DND-41 (cell line): Measurements from ENCODE around the gene TMEM132C.

ENCODE experiments used
- CTCF ChIP-seq: IDR thresholded peaks from 2 replicates; pipeline ENCODE4 v1.5.1; 2012; ENCODE audit warnings: borderline replicate concordance, low read length, moderate library complexity, mild to moderate bottlenecking; ENCODE audit not compliant: poor library complexity, severe bottlenecking; ENCODE audit errors: extremely low read depth
- EZH2 ChIP-seq: IDR thresholded peaks from 3 replicates; pipeline ENCODE4 v1.6.1; 2012; ENCODE audit warnings: borderline replicate concordance, low read depth, mild to moderate bottlenecking, moderate library complexity, low read length, inconsistent platforms; ENCODE audit not compliant: severe bottlenecking

- peak; percentile 35 for TF ChIP-seq CTCF
- no peak for TF ChIP-seq EZH2
Measured at GRCh38 chr12:128671528-128672042, 404.6 kb downstream of the TMEM132C start.
